HEK293 (cell line): ENCODE results near the gene ME2.

Experiments
- CTCF ChIA-PET: fragments of 350-600 bp; formaldehyde crosslinking; extraction: SDS; loops from one replicate; lab custom pipeline; 2021; ENCODE audit warnings: antibody characterized with exemption; lab: Yijun Ruan, JAX
- POLR2A ChIA-PET: fragments of 300-600 bp; formaldehyde crosslinking; extraction: SDS; loops from one replicate; lab custom pipeline; 2020; ENCODE audit warnings: antibody characterized with exemption, inconsistent platforms; lab: Yijun Ruan, JAX
- H3K27ac ChIP-seq: fragments of 200-500 bp; sonication (Bioruptor generic); 2 replicates; pipeline ENCODE4 v1.5.1; 2014; ENCODE audit warnings: low read depth, low read length, control low read depth, inconsistent platforms; ENCODE audit errors: extremely low read depth
- H3K36me3 ChIP-seq, 2 experiments: fragments of 200-500 bp in 1 of 2; sonication (Bioruptor generic) in 1 of 2; 1 replicate in 1 of 2; 2 replicates in 1 of 2; pipeline ENCODE4 v1.5.1; 2014 to 2017; ENCODE audit warnings: inconsistent platforms in 2 of 2, low read length in 2 of 2; ENCODE audit not compliant: control insufficient read depth in 2 of 2, insufficient read depth in 1 of 2
- H3K4me1 ChIP-seq: fragments of 200-500 bp; sonication (Bioruptor generic); 2 replicates; pipeline ENCODE4 v1.5.1; 2014; ENCODE audit warnings: mild to moderate bottlenecking, low read length, inconsistent platforms; ENCODE audit not compliant: control insufficient read depth, insufficient read depth
- H3K4me3 ChIP-seq: 2 replicates; pipeline ENCODE4 v1.5.1; 2011; ENCODE audit warnings: low read depth, mild to moderate bottlenecking, control low read depth, low read length, moderate library complexity
- H3K9me3 ChIP-seq: fragments of 200-500 bp; sonication (Bioruptor generic); 2 replicates; pipeline ENCODE4 v1.5.1; 2014; ENCODE audit warnings: low read depth, low read length, inconsistent platforms; ENCODE audit not compliant: control insufficient read depth, insufficient read depth
- GLI2 ChIP-seq: fragments of 450-650 bp; formaldehyde crosslinking; IDR thresholded peaks from 2 replicates; pipeline ENCODE4; 2017; ENCODE audit warnings: missing biosample characterization, missing genetic modification characterization, low read depth, borderline replicate concordance
- HOXC10 ChIP-seq: sonication (generic); formaldehyde crosslinking; IDR thresholded peaks from 2 replicates; pipeline ENCODE4 v1.8.1; 2023; ENCODE audit warnings: mild to moderate bottlenecking, missing genetic modification reagents
- HOXD13 ChIP-seq: sonication (generic); formaldehyde crosslinking; IDR thresholded peaks from 2 replicates; pipeline ENCODE4 v1.8.0; 2022; ENCODE audit warnings: missing genetic modification reagents, borderline replicate concordance
- KLF10 ChIP-seq: fragments of 450-650 bp; IDR thresholded peaks from 2 replicates; pipeline ENCODE4 v1.5.1; 2018; ENCODE audit warnings: missing biosample characterization, mild to moderate bottlenecking, missing genetic modification characterization
- KLF7 ChIP-seq: fragments of 450-650 bp; formaldehyde crosslinking; IDR thresholded peaks from 2 replicates; pipeline ENCODE4 v1.5.1; 2016; ENCODE audit warnings: missing biosample characterization, missing genetic modification characterization, borderline replicate concordance
- REPIN1 ChIP-seq: fragments of 450-650 bp; formaldehyde crosslinking; IDR thresholded peaks from 2 replicates; pipeline ENCODE4 v1.5.1; 2017; ENCODE audit warnings: missing biosample characterization, missing genetic modification characterization, low read depth
- SETDB1 ChIP-seq: IDR thresholded peaks from one replicate; pipeline ENCODE4 v1.6.1; 2017; ENCODE audit warnings: mild to moderate bottlenecking, low read length, moderate library complexity, mixed read lengths; ENCODE audit not compliant: insufficient read length
- SP7 ChIP-seq: fragments of 450-650 bp; formaldehyde crosslinking; IDR thresholded peaks from 2 replicates; pipeline ENCODE4 v1.5.1; 2016; ENCODE audit warnings: missing biosample characterization, missing genetic modification characterization
- WT1 ChIP-seq: fragments of 450-650 bp; formaldehyde crosslinking; IDR thresholded peaks from 2 replicates; pipeline ENCODE4 v1.5.1; 2016; ENCODE audit warnings: missing biosample characterization, missing genetic modification characterization
- YY1 ChIP-seq: fragments of 450-650 bp; formaldehyde crosslinking; IDR thresholded peaks from 2 replicates; pipeline ENCODE4 v1.5.1; 2018; ENCODE audit warnings: missing biosample characterization, missing genetic modification characterization
- ZBTB20 ChIP-seq: fragments of 450-650 bp; formaldehyde crosslinking; IDR thresholded peaks from 2 replicates; pipeline ENCODE4 v1.5.1; 2016; ENCODE audit warnings: missing biosample characterization, missing genetic modification characterization
- ZNF114 ChIP-seq: fragments of 450-650 bp; formaldehyde crosslinking; IDR thresholded peaks from 2 replicates; pipeline ENCODE4 v1.5.0; 2017; ENCODE audit warnings: missing biosample characterization, missing genetic modification characterization
- ZNF155 ChIP-seq: fragments of 450-650 bp; formaldehyde crosslinking; IDR thresholded peaks from 2 replicates; pipeline ENCODE4 v1.5.1; 2016; ENCODE audit warnings: missing biosample characterization, missing genetic modification characterization
- ZNF19 ChIP-seq: fragments of 450-650 bp; formaldehyde crosslinking; IDR thresholded peaks from 2 replicates; pipeline ENCODE4; 2016; ENCODE audit warnings: missing biosample characterization, missing genetic modification characterization, low read depth
- ZNF211 ChIP-seq: fragments of 450-650 bp; formaldehyde crosslinking; IDR thresholded peaks from 2 replicates; pipeline ENCODE4 v1.5.1; 2016; ENCODE audit warnings: low read depth, missing biosample characterization, missing genetic modification characterization
- ZNF23 ChIP-seq: fragments of 450-650 bp; formaldehyde crosslinking; IDR thresholded peaks from 2 replicates; pipeline ENCODE4 v1.5.1; 2016; ENCODE audit warnings: missing biosample characterization, missing genetic modification characterization, borderline replicate concordance
- ZNF341 ChIP-seq: fragments of 450-650 bp; formaldehyde crosslinking; IDR thresholded peaks from 2 replicates; pipeline ENCODE4; 2016; ENCODE audit warnings: low read depth, missing biosample characterization, missing genetic modification characterization
- ZNF423 ChIP-seq: fragments of 450-650 bp; formaldehyde crosslinking; IDR thresholded peaks from 2 replicates; pipeline ENCODE4 v1.5.1; 2016; ENCODE audit warnings: missing biosample characterization, missing genetic modification characterization
- ZNF521 ChIP-seq: fragments of 450-650 bp; formaldehyde crosslinking; IDR thresholded peaks from 2 replicates; pipeline ENCODE4 v1.5.1; 2017; ENCODE audit warnings: missing biosample characterization, mild to moderate bottlenecking, missing genetic modification characterization
- ZNF610 ChIP-seq: fragments of 450-650 bp; formaldehyde crosslinking; IDR thresholded peaks from 2 replicates; pipeline ENCODE4 v1.5.1; 2016; ENCODE audit warnings: missing biosample characterization, missing genetic modification characterization, borderline replicate concordance
- ZNF660 ChIP-seq: fragments of 450-650 bp; IDR thresholded peaks from 2 replicates; pipeline ENCODE4 v1.5.1; 2018; ENCODE audit warnings: missing biosample characterization, mild to moderate bottlenecking, missing genetic modification characterization
- ZNF664 ChIP-seq: fragments of 450-650 bp; formaldehyde crosslinking; IDR thresholded peaks from 2 replicates; pipeline ENCODE4 v1.5.1; 2016; ENCODE audit warnings: missing biosample characterization, missing genetic modification characterization
- ZNF776 ChIP-seq: fragments of 450-650 bp; formaldehyde crosslinking; IDR thresholded peaks from 2 replicates; pipeline ENCODE4 v1.5.0; 2017; ENCODE audit warnings: missing biosample characterization, missing genetic modification characterization, borderline replicate concordance
- ZNF843 ChIP-seq: fragments of 450-650 bp; formaldehyde crosslinking; IDR thresholded peaks from 2 replicates; pipeline ENCODE4 v1.5.1; 2016; ENCODE audit warnings: missing biosample characterization, missing genetic modification characterization
- TF ChIP-seq, protein P1 (sequence below): fragments of 450-650 bp; formaldehyde crosslinking; IDR thresholded peaks from 2 replicates; pipeline ENCODE4 v1.5.1; 2016; ENCODE audit warnings: missing biosample characterization, missing genetic modification characterization, low read depth
- TF ChIP-seq, protein P2 (sequence below): fragments of 450-650 bp; formaldehyde crosslinking; IDR thresholded peaks from 2 replicates; pipeline ENCODE4 v1.5.1; 2016; ENCODE audit warnings: missing biosample characterization, missing genetic modification characterization
- TF ChIP-seq, protein P3 (sequence below): fragments of 450-650 bp; formaldehyde crosslinking; IDR thresholded peaks from 2 replicates; pipeline ENCODE4 v1.5.1; 2016; ENCODE audit warnings: missing biosample characterization, missing genetic modification characterization
- TF ChIP-seq, protein P4 (sequence below): fragments of 450-650 bp; formaldehyde crosslinking; IDR thresholded peaks from 2 replicates; pipeline ENCODE4 v1.5.1; 2016; ENCODE audit warnings: missing biosample characterization, missing genetic modification characterization, low read depth

Gene ME2

DNA sequence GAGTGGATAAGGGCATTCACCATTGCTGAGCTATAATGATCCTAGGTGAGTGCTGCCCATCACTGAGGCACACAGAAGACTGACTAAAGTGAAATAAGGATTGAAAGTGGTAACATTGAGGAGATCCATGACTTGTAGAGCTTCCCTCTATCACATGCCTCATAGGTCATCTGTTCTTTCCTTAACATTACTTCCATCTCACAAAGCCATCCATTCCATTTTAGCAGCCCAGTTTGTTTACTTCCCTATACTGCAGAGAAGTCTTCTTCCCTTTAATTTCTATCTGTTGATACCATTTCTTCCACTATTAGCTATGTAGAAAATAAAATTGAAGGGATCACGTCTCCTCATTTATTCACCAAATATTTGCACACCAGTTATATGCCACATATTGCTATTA, 32.1 kb downstream of the ME2 start (continued):
- TF ChIP-seq, protein P1, sequence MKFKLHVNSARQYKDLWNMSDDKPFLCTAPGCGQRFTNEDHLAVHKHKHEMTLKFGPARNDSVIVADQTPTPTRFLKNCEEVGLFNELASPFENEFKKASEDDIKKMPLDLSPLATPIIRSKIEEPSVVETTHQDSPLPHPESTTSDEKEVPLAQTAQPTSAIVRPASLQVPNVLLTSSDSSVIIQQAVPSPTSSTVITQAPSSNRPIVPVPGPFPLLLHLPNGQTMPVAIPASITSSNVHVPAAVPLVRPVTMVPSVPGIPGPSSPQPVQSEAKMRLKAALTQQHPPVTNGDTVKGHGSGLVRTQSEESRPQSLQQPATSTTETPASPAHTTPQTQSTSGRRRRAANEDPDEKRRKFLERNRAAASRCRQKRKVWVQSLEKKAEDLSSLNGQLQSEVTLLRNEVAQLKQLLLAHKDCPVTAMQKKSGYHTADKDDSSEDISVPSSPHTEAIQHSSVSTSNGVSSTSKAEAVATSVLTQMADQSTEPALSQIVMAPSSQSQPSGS, result no peak
- TF ChIP-seq ZNF776 (tag by site-specific recombination) (no peak), ZNF211 (tag by site-specific recombination) (no peak)

DNA sequence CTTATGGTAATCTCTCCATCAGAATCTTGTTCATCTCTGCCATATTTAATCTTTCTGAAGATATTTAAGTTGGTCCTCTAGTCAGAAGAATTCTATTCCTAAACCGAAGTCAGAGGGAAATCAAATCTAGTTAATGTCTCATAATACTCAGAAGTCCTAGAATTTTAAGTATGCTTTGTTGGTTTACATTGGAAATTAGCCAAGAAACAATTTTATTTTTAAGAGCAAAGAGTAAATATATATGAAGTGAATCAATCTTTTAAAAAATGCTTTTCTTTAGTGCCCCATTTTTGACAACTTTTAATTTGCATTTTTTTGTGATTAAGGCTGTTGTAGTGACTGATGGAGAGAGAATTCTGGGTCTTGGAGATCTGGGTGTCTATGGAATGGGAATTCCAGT, 38.1 kb downstream of the ME2 start:
- CTCF ChIA-PET, result no interaction called here
- peaks cover 35 to 47% of the 10 kb centered on the region in 2 experiments for H3K36me3 ChIP-seq
- no peaks in the 10 kb centered on the region for H3K9me3 ChIP-seq
- no peak overlapping the region for H3K4me3 ChIP-seq
- POLR2A ChIA-PET, result no interaction called here
- no peak overlapping the region for H3K27ac ChIP-seq
- TF ChIP-seq ZNF155 (tag by site-specific recombination), result no peak
- TF ChIP-seq YY1, result no peak
- no peak for TF ChIP-seq HOXD13 (CRISPR knock-in tag)
- no peak for TF ChIP-seq ZNF423 (tag by site-specific recombination)
- TF ChIP-seq SETDB1, result no peak
- TF ChIP-seq ZNF660, result no peak
- TF ChIP-seq, protein P2, sequence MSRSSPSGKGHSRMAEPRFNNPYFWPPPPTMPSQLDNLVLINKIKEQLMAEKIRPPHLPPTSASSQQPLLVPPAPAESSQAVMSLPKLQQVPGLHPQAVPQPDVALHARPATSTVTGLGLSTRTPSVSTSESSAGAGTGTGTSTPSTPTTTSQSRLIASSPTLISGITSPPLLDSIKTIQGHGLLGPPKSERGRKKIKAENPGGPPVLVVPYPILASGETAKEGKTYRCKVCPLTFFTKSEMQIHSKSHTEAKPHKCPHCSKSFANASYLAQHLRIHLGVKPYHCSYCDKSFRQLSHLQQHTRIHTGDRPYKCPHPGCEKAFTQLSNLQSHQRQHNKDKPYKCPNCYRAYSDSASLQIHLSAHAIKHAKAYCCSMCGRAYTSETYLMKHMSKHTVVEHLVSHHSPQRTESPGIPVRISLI (tag by site-specific recombination), result no peak
- TF ChIP-seq KLF7, result no peak
- TF ChIP-seq, protein P3, sequence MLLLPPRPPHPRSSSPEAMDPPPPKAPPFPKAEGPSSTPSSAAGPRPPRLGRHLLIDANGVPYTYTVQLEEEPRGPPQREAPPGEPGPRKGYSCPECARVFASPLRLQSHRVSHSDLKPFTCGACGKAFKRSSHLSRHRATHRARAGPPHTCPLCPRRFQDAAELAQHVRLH (tag by site-specific recombination), result no peak
- no peak for TF ChIP-seq ZNF23 (tag by site-specific recombination)
- TF ChIP-seq ZNF521, result no peak
- TF ChIP-seq SP7 (tag by site-specific recombination), result no peak
- no peak for TF ChIP-seq ZNF610 (tag by site-specific recombination)
- TF ChIP-seq ZNF341, result no peak
- TF ChIP-seq ZNF19 (tag by site-specific recombination), result no peak
- TF ChIP-seq ZNF843 (tag by site-specific recombination), result no peak
- H3K4me1 ChIP-seq, result peaks cover 13% of the 10 kb centered on the region; the same call in 1 of the 2 replicates

DNA sequence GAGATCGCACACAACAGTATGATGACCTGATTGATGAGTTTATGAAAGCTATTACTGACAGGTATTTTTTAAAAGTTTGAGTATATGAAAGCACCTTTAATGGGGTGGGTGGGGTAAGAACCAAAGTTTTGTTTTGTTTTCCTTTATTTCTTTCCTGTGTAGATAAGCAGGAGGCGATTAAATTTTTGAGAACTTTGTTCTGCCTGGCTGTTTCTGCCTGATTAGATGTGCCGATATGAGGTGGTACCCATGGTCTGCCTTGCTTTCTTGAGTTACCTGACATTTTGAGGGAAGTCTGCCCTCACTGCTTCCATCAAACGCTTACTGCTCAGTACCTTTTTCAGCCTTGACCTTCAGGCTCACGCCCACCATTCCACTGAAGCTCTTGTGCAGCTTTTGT, 39.2 kb downstream of the ME2 start:
- no peaks in the 10 kb centered on the region for H3K9me3 ChIP-seq
- peaks cover 37 to 42% of the 10 kb centered on the region in 2 experiments for H3K36me3 ChIP-seq
- H3K27ac ChIP-seq, result no peak overlapping the region
- ChIA-PET POLR2A (interaction anchor here (0.6 kb wide), 1 partner anchor 95 kb away, joined by 4 read pairs; no protein-coding TSS in a partner anchor), CTCF (interaction anchor here (0.6 to 0.7 kb wide), 2 partner anchors 12 to 21 kb away, joined by 3 to 4 read pairs; no protein-coding TSS in a partner anchor)
- peaks cover 13% of the 10 kb centered on the region; the same call in 1 of the 2 replicates for H3K4me1 ChIP-seq
- no peak overlapping the region for H3K4me3 ChIP-seq
- TF ChIP-seq KLF10 (no peak), GLI2 (tag by site-specific recombination) (no peak), ZNF664 (no peak), REPIN1 (no peak), ZNF211 (tag by site-specific recombination) (no peak), HOXC10 (CRISPR knock-in tag) (no peak), ZNF114 (tag by site-specific recombination) (no peak), WT1 (tag by site-specific recombination) (no peak), ZBTB20 (tag by site-specific recombination) (no peak)
- TF ChIP-seq, protein P4, sequence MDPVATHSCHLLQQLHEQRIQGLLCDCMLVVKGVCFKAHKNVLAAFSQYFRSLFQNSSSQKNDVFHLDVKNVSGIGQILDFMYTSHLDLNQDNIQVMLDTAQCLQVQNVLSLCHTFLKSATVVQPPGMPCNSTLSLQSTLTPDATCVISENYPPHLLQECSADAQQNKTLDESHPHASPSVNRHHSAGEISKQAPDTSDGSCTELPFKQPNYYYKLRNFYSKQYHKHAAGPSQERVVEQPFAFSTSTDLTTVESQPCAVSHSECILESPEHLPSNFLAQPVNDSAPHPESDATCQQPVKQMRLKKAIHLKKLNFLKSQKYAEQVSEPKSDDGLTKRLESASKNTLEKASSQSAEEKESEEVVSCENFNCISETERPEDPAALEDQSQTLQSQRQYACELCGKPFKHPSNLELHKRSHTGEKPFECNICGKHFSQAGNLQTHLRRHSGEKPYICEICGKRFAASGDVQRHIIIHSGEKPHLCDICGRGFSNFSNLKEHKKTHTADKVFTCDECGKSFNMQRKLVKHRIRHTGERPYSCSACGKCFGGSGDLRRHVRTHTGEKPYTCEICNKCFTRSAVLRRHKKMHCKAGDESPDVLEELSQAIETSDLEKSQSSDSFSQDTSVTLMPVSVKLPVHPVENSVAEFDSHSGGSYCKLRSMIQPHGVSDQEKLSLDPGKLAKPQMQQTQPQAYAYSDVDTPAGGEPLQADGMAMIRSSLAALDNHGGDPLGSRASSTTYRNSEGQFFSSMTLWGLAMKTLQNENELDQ, result no peak
- TF ChIP-seq, protein P3 (tag by site-specific recombination), result no peak
